ENCODE data around the gene PAF1. TPM values are rescaled to one million over a fixed set of nuclear protein-coding genes. Genes with fewer than 3 reads are reported as not detected.

PAF1 gene
- total RNA-seq, 1 experiment from 2014 or later: 38.0 TPM

- no peak overlapping the region for H2BK20ac ChIP-seq (ENCODE audit: low read depth, low read length, poor library complexity, severe bottlenecking)
- Mint-ChIP-seq H3K9me3 (no peaks in the 10 kb centered on the region; a peak in 1 of 5 replicates), H3K27ac (peak overlapping the region; percentile 99 to 100 (median 100)), H3K27me3 (ENCODE audit: low read depth) (no peaks in the 10 kb centered on the region; the same call in 1 of the 2 replicates), H3K4me1 (peaks cover 29 to 44% of the 10 kb centered on the region in 2 experiments), H3K36me3 (ENCODE audit: insufficient read depth in 1 of 3, low read depth in 3 of 3) (peaks cover 0 to 10% (median 6%) of the 10 kb centered on the region in 3 experiments; a peak in 6 of 7 replicates), H3K4me3 (peak overlapping the region; percentile 87 to 95)
- peak overlapping the region; percentile 60 for H3K4me2 ChIP-seq (ENCODE audit: insufficient read depth, insufficient read length, low read length)
- no peaks in the 10 kb centered on the region for H4K20me1 ChIP-seq (ENCODE audit: control insufficient read depth, insufficient read depth, insufficient read length)
- H3K4ac ChIP-seq (ENCODE audit: low read depth, low read length): no peak overlapping the region; the same call in 1 of the 2 replicates
- H3K79me2 ChIP-seq (ENCODE audit: insufficient read depth, low read length): peaks cover 1% of the 10 kb centered on the region; the same call in 1 of the 2 replicates
- peaks cover 21% of the 10 kb centered on the region for H3K23me2 ChIP-seq (ENCODE audit: insufficient read length, low read depth, low read length, poor library complexity, severe bottlenecking)
- H2AFZ ChIP-seq (ENCODE audit: low read length): no peak overlapping the region
- H3K79me1 ChIP-seq (ENCODE audit: insufficient read depth, low read depth, low read length, poor library complexity, severe bottlenecking): no peaks in the 10 kb centered on the region
- H3K18ac ChIP-seq (ENCODE audit: insufficient read length, low read depth, low read length): peak overlapping the region; percentile 74
- no peaks in the 10 kb centered on the region for H3K9me3 ChIP-seq (ENCODE audit: control insufficient read depth, low read depth, low read length)
- no peak for TF ChIP-seq CTCF (conservative IDR thresholded peaks at IDR 0.05)
- no peaks in the 10 kb centered on the region for H3K27me3 ChIP-seq (ENCODE audit: insufficient read depth, low read length)
- peak overlapping the region; percentile 18 for H2BK12ac ChIP-seq (ENCODE audit: insufficient read length, low read depth, low read length)
- peak overlapping the region; percentile 97 for H2BK120ac ChIP-seq (ENCODE audit: low read depth, low read length, poor library complexity, severe bottlenecking)
- H3K23ac ChIP-seq (ENCODE audit: insufficient read length, low read depth, low read length): peak overlapping the region; percentile 1
- H2AK5ac ChIP-seq (ENCODE audit: insufficient read length, low read length): no peak overlapping the region
- H2BK5ac ChIP-seq (ENCODE audit: insufficient read length, low read length): no peak overlapping the region
- peak overlapping the region; percentile 42 for H3K27ac ChIP-seq (ENCODE audit: insufficient read length, low read depth, low read length)
- peak; percentile 91 for DNase-seq
- H3T11ph ChIP-seq (ENCODE audit: low read length): no peak overlapping the region
- H3K14ac ChIP-seq (ENCODE audit: insufficient read depth, low read length): peak overlapping the region; percentile 94
- H3K4me1 ChIP-seq (ENCODE audit: insufficient read depth, low read length): peaks cover 6% of the 10 kb centered on the region; the same call in 1 of the 2 replicates
- H4K91ac ChIP-seq (ENCODE audit: insufficient read length, low read depth, low read length): peak overlapping the region; percentile 25
- peak overlapping the region; percentile 80 for H3K9ac ChIP-seq (ENCODE audit: extremely low read depth, insufficient read length, low read length)
- peak overlapping the region; percentile 27; the same call in 1 of the 2 replicates for H2BK15ac ChIP-seq (ENCODE audit: low read depth, low read length)
- peak overlapping the region; percentile 43 for H4K5ac ChIP-seq (ENCODE audit: insufficient read length, low read depth, low read length)
- H4K8ac ChIP-seq (replicated peaks; ENCODE audit: insufficient read length, low read depth, low read length): no peak overlapping the region
- WGBS (ENCODE audit: extremely low coverage, insufficient read length, low lambda C conversion rate): no CpG with 5 or more reads among the region's 59 CpGs
- no peak overlapping the region for H3K56ac ChIP-seq (ENCODE audit: insufficient read length, low read depth, low read length)
Observed at GRCh38 chr19:39402346-39403300, 11.7 kb upstream of the PAF1 start.
